HG02678 (cell line): ENCODE measurements around the gene TOMM22.

Experiments used
- ATAC-seq: cut with Tn5 transposase; IDR thresholded peaks from one replicate; pipeline ENCODE4 v1.9.1; 2021; ENCODE audit warnings: mild to moderate bottlenecking, moderate library complexity; ENCODE audit not compliant: unreplicated experiment

Gene TOMM22

DNA sequence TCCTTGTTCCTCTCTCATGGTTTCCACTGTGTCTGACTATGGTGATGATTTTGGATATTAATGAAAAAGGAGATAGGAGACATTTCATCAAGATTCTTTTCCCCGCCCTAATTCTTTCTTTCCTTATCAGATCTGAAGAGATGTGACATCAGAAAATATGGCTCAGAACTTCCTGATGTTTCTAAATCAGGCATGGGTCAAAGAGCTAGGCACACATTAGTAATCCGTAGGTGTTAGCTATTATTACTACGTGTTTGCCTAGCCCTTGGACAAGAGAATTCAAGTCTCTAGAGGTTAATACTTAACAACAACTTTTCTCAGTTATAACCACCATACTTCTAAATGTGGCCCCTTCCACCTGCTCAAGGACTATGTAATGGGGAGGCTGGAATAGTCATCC is 13.2 kb downstream of the TOMM22 start:
- no peak for ATAC-seq

DNA sequence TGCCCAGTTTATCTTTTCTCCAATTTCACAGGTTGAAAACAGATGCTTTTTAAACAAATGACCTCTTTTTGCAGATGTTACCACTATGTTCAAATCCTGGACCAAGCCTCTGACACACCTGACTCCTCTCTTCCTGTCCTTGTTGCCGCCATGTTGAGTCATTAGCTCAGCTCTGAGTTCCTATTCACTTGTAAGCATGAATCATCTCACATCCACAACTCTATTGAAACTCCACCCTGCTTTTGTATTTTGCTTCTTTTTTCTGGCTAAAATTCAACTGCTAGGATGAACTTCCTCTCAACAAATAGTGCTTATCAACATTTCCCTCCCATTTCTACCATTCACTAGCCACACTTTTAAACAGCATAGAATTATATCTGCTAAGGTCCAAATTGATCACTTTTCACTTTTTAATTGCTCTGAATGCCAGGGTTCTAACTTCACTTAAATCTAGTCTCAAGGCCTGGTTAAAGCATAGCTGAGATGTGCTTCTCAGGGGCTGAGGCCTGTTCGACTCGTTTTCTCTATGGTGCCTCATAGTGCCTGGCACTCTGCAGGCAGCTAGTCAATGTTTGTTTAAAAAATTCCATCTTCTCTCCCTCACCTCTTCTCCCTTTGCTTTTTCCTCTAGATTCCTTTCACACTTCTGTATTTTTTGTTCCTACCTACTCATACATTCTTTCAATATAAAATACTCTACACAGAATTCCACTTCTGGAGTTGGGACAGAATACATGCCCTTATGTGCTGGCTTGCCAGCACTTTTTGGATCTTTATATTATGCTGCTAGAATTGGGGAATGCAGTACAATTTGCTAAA is 15.1 kb downstream of the TOMM22 start:
- ATAC-seq = no peak

DNA sequence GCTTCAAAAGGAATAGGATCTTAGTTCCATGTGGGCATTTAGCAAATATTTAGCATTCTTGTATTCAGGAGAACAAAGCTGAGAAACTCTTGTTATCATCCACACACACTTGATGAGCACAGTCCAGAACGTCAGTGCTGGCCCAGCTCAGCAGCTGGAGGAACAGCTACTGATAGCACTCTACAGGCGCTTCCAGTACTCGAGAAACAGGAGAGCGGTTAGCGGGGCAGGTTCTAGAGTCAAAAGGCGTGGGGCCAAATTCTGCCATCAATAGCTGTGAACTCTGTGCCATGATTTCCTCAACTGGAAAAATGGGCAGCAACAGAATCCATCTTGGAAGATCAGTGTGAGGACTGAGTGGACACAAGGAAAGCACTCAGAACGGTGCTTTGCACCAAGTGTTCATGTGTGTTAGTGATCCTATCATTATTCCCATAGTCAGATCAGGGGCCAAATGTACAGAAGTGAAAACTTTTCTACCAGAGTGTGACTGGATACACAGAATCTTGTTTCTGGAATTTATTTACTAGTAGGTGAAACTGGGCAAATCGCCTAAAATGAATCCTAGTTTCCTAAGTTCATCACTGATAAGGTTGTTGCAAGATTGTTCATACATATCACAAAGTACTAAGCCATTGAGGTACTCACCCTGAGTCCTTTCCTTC is 15.8 kb downstream of the TOMM22 start:
- ATAC-seq = no peak

DNA sequence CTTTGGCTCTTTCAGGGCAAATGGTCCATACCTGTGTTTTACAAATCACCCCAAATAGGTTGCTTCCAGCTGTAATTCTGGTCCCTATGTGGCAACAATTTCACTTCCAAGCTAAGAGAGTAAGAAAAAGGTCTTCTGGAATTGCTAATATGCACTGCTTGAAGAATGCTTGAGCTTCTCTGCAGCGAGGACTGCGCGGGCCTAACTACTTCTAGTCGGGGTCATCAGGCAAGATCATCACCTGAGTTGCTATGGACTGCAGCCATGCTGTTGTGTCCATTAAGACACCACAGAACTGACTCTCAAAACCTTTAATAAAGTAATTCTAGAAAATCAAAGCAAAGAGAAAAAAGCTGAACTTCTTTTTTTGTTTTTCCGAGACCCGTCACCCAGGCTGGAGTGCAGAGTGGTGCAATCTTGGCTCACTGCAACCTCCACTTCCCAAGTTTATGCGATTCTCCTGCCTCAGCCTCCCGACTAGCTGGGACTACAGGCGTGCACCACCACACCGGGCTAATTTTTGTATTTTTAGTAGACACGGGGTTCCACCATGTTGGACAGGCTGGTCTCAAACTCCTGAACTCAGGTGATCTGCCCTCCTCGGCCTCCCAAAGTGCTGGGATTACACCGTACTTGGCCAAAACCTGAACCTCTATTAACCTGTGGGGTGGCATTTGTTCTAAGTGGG is 16.8 kb downstream of the TOMM22 start:
- no peak for ATAC-seq

DNA sequence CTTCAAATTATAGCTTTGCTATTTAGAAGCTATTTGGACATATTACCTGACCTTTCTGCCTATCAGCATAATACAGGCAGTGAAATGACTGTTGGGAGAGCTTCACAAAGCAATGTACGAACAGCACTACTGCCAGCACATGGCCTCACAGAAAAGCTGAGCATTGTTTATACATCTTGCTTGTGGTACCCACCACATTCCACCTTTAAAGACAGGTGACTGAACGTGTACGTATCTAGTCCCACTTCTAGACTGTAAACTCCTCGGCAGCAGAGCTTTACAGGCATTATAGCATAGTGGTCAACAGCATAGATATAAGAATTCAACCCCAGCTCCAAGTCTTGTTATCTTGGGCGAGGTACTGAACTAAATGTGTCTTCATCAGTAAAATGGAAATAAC is 17.4 kb downstream of the TOMM22 start:
- ATAC-seq = no peak

DNA sequence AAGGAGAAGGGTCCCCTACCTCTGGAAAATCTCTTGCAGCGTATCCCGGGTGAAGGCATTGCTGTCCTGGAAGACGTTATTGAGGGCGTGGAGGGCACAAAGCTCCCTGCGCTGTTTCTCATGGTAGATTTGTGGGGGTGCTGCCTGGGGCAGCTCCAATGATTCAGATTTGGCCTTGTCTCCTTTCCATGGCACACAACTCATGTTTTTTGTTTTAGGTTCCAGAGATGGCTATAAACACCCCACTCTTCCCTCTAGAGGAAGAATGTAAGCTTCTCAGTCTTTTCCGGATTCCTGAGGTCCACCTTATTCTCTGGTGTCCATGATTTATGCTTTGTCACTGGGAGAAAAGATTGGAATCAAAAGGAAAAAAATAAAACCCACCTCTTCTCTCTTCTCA is 18.0 kb downstream of the TOMM22 start:
- ATAC-seq = no peak

DNA sequence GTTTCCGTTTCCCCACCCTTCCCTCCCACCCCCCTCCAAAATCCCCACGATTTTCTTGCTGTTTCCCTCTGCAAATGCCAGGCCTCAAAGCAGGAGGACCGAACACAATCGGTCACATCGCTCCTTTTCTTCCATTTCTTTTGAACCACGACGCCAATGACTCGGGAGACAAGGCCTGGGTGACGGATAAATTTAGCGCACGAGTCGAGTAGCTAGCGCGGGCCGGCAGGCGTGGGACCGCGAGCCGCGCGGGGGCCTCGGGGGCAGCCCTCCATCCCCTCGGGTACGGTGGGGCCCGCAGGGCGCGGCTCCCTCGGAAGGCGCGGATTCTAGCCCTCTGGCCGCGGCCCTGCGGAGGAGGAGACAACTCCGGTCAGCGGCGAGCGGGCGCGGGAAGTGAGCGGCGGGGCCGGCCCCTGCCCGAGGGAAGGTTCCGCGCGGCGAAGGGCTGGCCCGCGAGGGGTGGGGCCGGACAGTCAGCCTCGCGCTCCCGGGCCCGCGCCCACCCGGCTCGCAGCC is 18.6 kb downstream of the TOMM22 start:
- no peak for ATAC-seq

DNA sequence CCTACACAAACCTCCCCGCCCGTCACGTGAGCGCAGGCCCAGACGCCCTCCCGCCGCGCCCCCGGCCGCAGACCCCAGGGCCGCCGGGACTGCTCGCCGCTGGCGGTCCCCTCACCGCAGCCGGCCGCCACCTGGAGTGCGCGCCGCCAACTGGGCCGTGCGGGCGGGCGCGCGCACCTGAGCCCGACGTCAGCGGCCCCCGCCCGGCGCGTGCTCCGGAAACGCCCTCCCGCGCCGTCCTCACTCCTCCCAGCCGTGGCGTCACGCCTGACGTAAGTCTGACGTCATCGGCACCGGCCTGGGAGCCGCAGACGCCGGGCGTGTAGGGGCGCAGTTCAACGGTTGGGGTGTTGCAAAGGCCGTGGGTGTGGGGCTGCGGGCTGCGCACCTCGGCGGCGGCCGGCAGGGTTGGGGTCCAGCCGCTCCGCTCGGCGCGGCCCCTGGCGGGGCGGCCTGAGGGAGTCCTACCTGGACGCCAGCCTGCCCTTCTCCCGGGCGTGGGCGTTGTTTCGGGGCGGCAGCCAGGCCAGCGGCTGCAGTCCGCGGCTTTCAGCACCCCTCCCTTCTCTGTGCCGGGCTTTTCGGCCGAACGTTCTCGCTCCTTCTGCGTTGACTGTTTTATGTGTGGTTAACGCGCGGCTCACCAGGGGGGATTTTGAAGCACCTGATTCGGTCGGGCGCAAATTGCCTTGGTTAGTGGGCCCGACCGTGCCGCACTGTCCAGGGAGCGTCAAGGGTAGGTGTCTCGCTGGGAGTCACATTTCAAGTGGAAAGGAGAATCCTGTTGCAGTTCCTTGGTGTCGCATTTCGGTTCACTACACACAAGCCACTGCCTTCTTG is 19.3 kb downstream of the TOMM22 start, which contains the start of gene JOSD1:
JOSD1 (minus strand) TSS at position 155 of the 840 bp plus-strand sequence. CDS start 956 bp downstream, outside the sequence.
- ATAC-seq = peak; percentile 41

DNA sequence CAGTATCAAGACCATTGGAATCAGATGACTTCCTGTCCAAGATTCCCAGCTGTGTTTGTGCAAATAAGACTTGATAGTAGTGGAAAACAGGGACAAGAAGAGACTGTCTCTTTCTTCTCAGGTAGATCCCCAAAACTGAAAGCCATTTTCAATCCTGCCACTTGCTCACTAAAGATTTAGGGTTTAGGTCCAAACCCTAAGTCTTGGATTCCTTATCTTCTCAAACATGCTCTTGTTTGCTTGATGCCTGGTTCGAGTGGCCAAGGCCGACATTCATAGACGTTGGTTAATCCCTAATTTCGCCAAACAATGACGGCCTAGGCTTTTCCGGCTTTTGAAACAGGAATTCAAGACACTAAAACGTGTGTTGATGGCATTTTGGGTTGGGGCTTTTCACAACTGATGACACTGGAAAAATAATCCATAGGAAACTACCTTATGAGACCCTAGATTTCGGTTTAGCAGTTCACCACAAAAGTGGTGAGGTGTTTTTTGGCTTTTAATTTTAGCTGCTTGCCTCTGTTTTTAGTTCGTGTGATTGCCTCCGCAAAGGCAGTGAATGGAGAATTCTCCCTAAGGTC is 23.0 kb downstream of the TOMM22 start:
- no peak for ATAC-seq

DNA sequence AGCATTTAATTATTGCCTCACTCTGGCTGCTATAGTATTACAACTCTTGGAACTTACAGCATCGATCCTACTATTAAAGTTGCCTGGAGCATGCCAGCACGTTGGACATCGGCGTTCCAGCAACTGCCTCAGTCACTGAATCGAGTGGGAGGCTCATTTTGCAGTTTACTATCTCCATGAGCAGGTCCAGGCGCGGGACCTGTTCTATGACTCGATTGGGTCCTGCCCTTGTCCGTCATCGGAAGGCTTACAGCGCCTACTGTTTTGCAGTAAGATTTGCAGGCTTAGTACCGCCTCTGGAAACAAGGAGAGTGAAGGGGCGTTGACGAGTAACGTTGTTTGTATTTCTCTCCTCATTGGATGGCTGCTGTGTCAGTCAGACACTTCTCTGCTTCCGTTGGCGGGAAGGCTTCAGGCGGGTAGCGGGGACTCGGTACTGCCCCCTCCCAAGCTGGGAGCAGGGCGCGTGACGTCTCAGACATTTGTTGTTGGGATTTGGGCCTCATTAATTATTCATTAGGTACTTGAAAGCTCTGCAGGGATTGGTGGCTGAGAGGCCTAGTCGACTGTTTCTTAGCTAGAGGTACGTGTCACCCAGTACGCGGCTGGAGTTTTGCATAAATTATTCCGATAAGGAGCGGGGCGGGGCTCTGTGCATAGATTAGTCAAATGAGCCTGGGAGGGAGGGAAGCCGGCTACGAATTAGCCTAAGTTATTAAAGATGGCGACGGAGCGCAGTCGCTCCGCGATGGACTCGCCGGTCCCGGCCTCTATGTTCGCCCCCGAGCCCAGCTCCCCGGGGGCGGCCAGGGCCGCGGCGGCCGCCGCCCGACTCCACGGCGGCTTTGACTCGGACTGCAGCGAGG is 23.7 kb downstream of the TOMM22 start, which contains the start of gene GTPBP1:
GTPBP1 (plus strand) TSS at position 710 of the 866 bp plus-strand sequence; CDS start at position 722, 12 bp downstream.
- peak; percentile 70 for ATAC-seq

DNA sequence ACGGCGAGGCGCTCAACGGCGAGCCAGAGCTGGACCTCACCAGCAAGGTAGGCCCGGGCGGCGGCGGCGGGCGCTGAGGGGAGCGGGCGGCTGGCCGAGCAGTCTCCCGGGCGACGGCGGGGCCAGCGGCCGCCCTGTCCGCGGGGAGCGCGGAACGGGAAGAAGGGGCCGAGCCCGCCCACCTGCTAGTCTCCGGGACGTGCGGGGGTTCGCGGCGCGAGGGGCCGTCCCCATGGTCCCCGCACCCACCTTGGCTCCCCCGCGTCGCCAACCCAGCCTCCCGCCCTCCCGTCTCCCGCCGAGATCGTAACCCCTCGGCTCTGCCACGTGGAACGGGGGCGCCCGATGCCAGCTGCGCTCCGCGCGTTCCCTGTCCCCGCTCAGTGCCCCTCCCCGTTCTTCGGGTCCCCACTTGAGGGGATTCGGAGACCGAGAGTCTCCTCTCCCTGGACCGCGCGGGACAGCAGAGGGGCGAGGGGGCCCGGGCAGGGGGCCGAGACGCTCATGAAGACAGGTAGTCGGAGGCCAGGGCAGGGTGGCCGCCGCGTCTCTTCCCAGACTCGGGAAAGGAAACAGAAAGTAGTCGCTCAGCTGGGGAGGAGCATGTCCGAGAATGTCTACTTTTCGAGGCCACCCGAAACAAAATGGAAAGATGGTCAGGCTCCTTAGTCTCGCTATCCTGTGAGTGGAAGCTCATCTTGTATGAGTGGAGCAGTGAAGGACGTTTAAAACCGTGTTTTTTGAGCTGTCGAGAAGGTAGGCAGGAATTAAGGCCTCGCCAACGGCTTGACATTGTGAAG is 24.5 kb downstream of the TOMM22 start:
- no peak for ATAC-seq

DNA sequence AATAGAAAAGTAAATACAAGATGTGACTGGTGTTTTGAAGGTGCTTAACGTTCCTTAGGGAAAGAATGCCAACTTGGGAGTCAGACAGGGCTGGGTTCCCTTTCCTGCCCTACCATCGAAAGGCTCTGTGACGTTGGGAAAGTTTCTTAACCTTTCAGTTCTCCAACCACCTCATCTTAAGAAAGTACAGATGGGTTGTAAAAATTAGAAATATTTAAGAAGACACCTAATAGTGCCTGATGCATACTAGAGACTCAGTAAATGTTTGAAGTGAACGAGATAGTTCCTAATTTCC is 25.1 kb downstream of the TOMM22 start:
- ATAC-seq = no peak

DNA sequence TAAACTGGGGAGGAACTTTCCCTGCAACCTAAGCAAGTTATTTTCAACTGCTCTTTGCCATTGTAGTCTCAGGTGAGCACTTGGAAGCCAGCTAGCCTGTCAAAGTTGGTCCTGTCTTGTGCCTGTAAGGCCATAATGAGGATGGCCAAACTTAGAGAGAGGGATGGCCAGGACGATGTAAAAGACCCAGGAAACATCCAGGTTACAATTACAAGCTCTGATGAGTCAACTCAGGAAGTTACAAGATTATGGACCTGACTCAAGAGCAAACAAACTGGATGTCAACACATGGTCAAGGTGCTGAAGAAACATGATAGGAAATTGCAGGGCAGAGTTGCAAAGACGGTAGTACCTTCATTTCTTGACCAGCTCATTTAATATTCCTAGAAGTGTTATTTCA is 25.6 kb downstream of the TOMM22 start:
- no peak for ATAC-seq

DNA sequence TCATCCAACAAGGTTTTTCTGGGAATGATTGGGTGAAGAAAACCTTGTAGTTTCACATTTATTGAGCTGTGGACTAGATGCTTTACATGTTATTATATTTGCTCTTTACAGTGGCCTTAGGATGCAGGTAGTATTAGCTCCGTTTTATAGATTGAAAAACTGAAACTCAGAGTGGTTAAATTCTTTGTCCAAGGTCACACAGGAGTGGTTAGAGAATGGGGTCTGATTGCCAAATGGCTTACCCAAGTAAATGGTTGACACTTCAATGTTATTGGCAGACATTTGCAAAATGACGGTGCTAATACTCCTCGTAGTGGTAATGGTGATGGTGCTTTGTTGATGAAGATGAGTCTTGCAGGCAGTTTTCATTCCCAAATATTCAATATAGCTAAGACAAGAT is 26.2 kb downstream of the TOMM22 start:
- no peak for ATAC-seq

DNA sequence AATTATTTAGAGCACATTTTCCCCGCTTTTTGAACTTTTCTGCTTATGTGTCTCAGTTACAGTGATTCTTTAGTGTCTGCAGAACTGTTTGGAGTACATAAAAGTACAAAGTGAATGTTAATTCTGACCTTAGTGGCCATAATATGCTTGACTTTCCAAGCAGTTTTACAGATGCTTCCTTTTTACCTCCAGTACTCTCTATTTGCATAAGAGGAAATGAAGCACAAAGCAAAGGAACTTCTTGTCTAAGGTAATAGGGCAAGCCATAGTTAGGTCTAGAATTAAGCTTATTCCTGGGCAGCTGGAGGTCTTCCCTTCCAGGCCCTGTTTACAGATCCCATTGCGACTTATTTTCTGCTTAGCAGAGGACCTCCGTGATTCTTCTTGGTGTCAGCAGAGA is 27.5 kb downstream of the TOMM22 start:
- ATAC-seq = no peak

DNA sequence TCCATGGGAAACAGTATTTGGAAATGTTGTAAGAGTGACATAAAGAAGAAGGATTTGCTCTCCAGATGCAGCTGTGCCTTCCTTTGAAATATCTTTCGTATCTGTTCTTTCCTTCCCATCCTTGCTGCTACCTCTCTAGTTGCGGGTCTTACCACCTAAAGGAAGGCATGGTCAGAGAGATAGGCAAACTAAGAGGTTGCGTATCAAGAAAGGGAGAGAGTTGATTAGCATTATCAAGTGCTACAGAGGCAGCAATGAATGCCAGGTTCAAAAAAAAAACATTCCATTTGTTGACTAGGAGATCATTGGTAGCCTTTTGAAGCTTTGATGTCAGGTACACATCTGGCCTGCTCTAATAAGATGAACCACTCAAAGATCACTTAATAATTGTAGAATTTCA is 28.6 kb downstream of the TOMM22 start:
- ATAC-seq = no peak

DNA sequence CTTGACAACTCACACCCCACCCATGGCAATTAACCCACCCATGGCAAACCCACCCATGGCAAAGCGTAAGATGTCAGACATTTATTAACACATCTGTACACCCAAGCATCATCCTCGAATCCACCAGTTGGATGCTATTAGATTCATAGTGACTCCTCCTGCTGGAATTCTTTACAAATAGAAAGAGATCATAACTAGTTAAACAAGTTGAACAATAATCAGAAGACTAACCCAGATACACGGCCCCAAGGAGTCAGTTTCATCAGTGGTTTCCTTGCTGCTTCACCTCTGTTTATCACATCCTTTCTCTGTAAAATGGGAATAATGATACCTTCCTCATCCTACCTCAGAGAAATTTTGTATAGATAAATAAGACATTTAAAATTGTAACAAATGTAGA is 29.1 kb downstream of the TOMM22 start:
- no peak for ATAC-seq

DNA sequence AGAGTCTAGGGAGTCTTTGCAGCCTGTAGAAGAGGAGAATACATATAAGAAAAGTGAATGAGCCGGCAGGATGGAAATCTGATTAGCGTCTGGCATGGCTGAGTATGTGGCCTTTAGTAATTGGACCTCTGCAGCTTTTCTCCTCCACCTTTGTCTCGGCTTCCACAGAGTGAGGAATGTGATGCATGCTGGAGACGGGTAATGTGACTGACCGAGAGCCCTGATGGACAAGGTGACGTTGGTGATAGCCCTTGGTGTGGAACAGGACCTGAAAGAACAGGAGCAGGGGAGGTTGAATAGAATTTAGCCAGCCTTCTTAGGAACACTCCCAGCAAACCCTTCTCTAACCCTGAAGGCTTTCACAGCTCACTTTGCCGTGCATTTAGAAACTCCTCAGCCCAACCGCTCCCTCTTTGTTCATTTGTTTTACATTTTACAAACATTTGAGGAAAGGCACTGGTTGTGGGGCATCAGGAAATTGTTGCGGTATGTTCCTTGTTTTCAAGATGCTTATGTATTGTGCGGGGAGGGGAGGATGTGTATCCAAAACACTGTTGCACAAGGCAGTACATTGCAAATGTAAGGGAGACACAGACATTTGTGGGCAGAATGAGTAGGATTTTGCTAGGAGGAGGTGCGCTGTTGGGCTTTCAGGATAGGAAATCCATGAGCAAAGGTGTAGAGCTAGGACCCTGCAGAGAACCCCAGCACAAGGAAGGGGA is 30.9 kb downstream of the TOMM22 start:
- no peak for ATAC-seq
